ENCODE measurements around the gene SERPINE2.
"Not testable (repeated sequence)": the region's sequence is repeated elsewhere in the genome, so short reads cannot be mapped to it uniquely, and the experiment has no call there.

Gene SERPINE2

GRCh38 chr2:223970343-223971128 is 68.5 kb downstream of the SERPINE2 start:
- DNase-seq: peak in 1 of 2 experiments; percentile 3

- DNase-seq: no peak
These were observed 69.2 kb downstream of the SERPINE2 start for GRCh38 chr2:223969856-223970255.

GRCh38 chr2:223969315-223969714 is 69.8 kb downstream of the SERPINE2 start:
- no peak for DNase-seq

GRCh38 chr2:223967981-223968380 is 71.1 kb downstream of the SERPINE2 start:
- DNase-seq: no peak

- no peak for DNase-seq
These were observed 79.4 kb downstream of the SERPINE2 start for GRCh38 chr2:223959688-223960087.

- DNase-seq: peak; percentile 63 to 79
These were observed 81.8 kb downstream of the SERPINE2 start, which contains the start of gene MRPL44 for GRCh38 chr2:223957092-223957851. MRPL44 (plus strand) TSS chr2:223957463; CDS start chr2:223957473, 10 bp downstream.

- DNase-seq: no peak
These were observed 82.8 kb downstream of the SERPINE2 start for GRCh38 chr2:223956300-223956699.

- DNase-seq: no peak
These were observed 84.7 kb downstream of the SERPINE2 start for GRCh38 chr2:223954401-223954800.

- DNase-seq: no peak
These were observed 86.7 kb downstream of the SERPINE2 start for GRCh38 chr2:223952280-223952968.

- DNase-seq: peak; percentile 2 to 7
These were observed 88.4 kb downstream of the SERPINE2 start for GRCh38 chr2:223950448-223951347.

GRCh38 chr2:223949241-223949840 is 89.7 kb downstream of the SERPINE2 start:
- no peak for DNase-seq

GRCh38 chr2:223947711-223948205 is 91.3 kb downstream of the SERPINE2 start:
- DNase-seq: no peak

GRCh38 chr2:223945755-223946154 is 93.3 kb downstream of the SERPINE2 start:
- no peak for DNase-seq

GRCh38 chr2:223944703-223945531 is 94.2 kb downstream of the SERPINE2 start, which contains the start of gene WDFY1:
WDFY1 (minus strand) TSS chr2:223945335; CDS start chr2:223945284, 51 bp downstream.
- DNase-seq: peak; percentile 5 to 38

- DNase-seq: no peak
These were observed 94.9 kb downstream of the SERPINE2 start for GRCh38 chr2:223944166-223944702.

- no peak for DNase-seq
These were observed 95.5 kb downstream of the SERPINE2 start for GRCh38 chr2:223943561-223944008.

- no peak for DNase-seq
These were observed 96.0 kb downstream of the SERPINE2 start for GRCh38 chr2:223943135-223943534.

- DNase-seq: no peak
These were observed 97.4 kb downstream of the SERPINE2 start for GRCh38 chr2:223941579-223942277.

- not testable (repeated sequence) for DNase-seq
These were observed 99.6 kb downstream of the SERPINE2 start for GRCh38 chr2:223939438-223939837.

All from NCI-H187 (cell line).